Central memory CD8-positive, alpha-beta T cell (primary cell): ENCODE data around the gene DIMT1.

Experiments
- ATAC-seq: fragments of 150-1000 bp; cut with Tn5 transposase; replicated peaks from 2 replicates; pipeline ENCODE4 v1.10.0; 2022; ENCODE audit warnings: mild to moderate bottlenecking, moderate FRiP score, moderate number of reproducible peaks; ENCODE audit not compliant: poor library complexity, severe bottlenecking; ENCODE audit errors: extremely low read depth
- DNase-seq, 2 donors: peaks; one replicate each; pipeline ENCODE4 v3.0.0; 2021; ENCODE audit warnings: low spot score in 2 of 2
- H3K27ac Mint-ChIP-seq: one replicate; pipeline ENCODE4 v1.8.0; 2022; ENCODE audit warnings: low read depth, mild to moderate bottlenecking, moderate library complexity, mixed read lengths
- H3K27me3 Mint-ChIP-seq: one replicate; pipeline ENCODE4 v1.8.0; 2022; ENCODE audit warnings: mixed read lengths
- H3K36me3 Mint-ChIP-seq: one replicate; pipeline ENCODE4 v1.8.0; 2022; ENCODE audit warnings: mild to moderate bottlenecking, moderate library complexity, mixed read lengths; ENCODE audit not compliant: insufficient read depth
- H3K4me1 Mint-ChIP-seq: one replicate; pipeline ENCODE4 v1.8.0; 2022; ENCODE audit warnings: mixed read lengths
- H3K4me3 Mint-ChIP-seq: one replicate; pipeline ENCODE4 v1.8.0; 2022; ENCODE audit warnings: mild to moderate bottlenecking, moderate library complexity, mixed read lengths
- H3K9me3 Mint-ChIP-seq: one replicate; pipeline ENCODE4 v1.8.0; 2022; ENCODE audit warnings: mixed read lengths

The DIMT1 gene

GRCh38 chr5:62403411-62404250, at the start of gene DIMT1:
TSS of gene DIMT1 (minus strand) at chr5:62403905. CDS start at chr5:62403772, 133 bp downstream.
- Mint-ChIP-seq H3K4me3 (peak within 1 kb of the TSS; percentile 97), H3K4me1 (peaks cover 25% of the 10 kb centered on the region), H3K27me3 (no peaks in the 10 kb centered on the region), H3K36me3 (peaks cover 33% of the 10 kb centered on the region), H3K9me3 (no peaks in the 10 kb centered on the region), H3K27ac (peak within 1 kb of the TSS; percentile 94)
- DNase-seq (peak; percentile 83 to 86), ATAC-seq (peak; percentile 99)

GRCh38 chr5:62450259-62450658, 46.6 kb upstream of the DIMT1 start:
- H3K27ac Mint-ChIP-seq: no peak overlapping the region

GRCh38 chr5:62448528-62448927, 44.8 kb upstream of the DIMT1 start:
- no peaks in the 10 kb centered on the region for H3K27me3 Mint-ChIP-seq
- DNase-seq: no peak
- peaks cover 26% of the 10 kb centered on the region for H3K36me3 Mint-ChIP-seq
- no peak for ATAC-seq
- no peaks in the 10 kb centered on the region for H3K4me1 Mint-ChIP-seq
- H3K4me3 Mint-ChIP-seq: no peak overlapping the region
- H3K9me3 Mint-ChIP-seq: no peaks in the 10 kb centered on the region
- no peak overlapping the region for H3K27ac Mint-ChIP-seq

More at GRCh38 chr5:62450259-62450658, 46.6 kb upstream of the DIMT1 start:
- no peak for ATAC-seq
- Mint-ChIP-seq H3K4me3 (no peak overlapping the region), H3K36me3 (peaks cover 31% of the 10 kb centered on the region), H3K9me3 (no peaks in the 10 kb centered on the region), H3K4me1 (no peaks in the 10 kb centered on the region), H3K27me3 (no peaks in the 10 kb centered on the region)
- no peak for DNase-seq

GRCh38 chr5:62432621-62433064, 28.9 kb upstream of the DIMT1 start:
- ATAC-seq (no peak), DNase-seq (no peak)
- H3K36me3 Mint-ChIP-seq: peaks cover 4% of the 10 kb centered on the region
- H3K4me3 Mint-ChIP-seq: no peak overlapping the region
- no peaks in the 10 kb centered on the region for H3K9me3 Mint-ChIP-seq
- H3K4me1 Mint-ChIP-seq: peaks cover 33% of the 10 kb centered on the region
- peak overlapping the region; percentile 44 for H3K27ac Mint-ChIP-seq
- no peaks in the 10 kb centered on the region for H3K27me3 Mint-ChIP-seq

GRCh38 chr5:62431735-62432620, 28.3 kb upstream of the DIMT1 start:
- DNase-seq (no peak), ATAC-seq (no peak)
- no peaks in the 10 kb centered on the region for H3K27me3 Mint-ChIP-seq
- no peaks in the 10 kb centered on the region for H3K9me3 Mint-ChIP-seq
- H3K4me1 Mint-ChIP-seq: peaks cover 34% of the 10 kb centered on the region
- no peak overlapping the region for H3K4me3 Mint-ChIP-seq
- peaks cover 4% of the 10 kb centered on the region for H3K36me3 Mint-ChIP-seq
- H3K27ac Mint-ChIP-seq: no peak overlapping the region

GRCh38 chr5:62424763-62425162, 21.1 kb upstream of the DIMT1 start:
- Mint-ChIP-seq H3K4me3 (no peak overlapping the region), H3K9me3 (no peaks in the 10 kb centered on the region), H3K27me3 (no peaks in the 10 kb centered on the region), H3K27ac (no peak overlapping the region), H3K36me3 (peaks cover 2% of the 10 kb centered on the region), H3K4me1 (peaks cover 13% of the 10 kb centered on the region)
- ATAC-seq (no peak), DNase-seq (no peak)

- peaks cover 8% of the 10 kb centered on the region for H3K36me3 Mint-ChIP-seq
- no peak overlapping the region for H3K27ac Mint-ChIP-seq
- no peak overlapping the region for H3K4me3 Mint-ChIP-seq
- H3K9me3 Mint-ChIP-seq: no peaks in the 10 kb centered on the region
- ATAC-seq (no peak), DNase-seq (no peak)
- peaks cover 26% of the 10 kb centered on the region for H3K4me1 Mint-ChIP-seq
- H3K27me3 Mint-ChIP-seq: no peaks in the 10 kb centered on the region
These were observed 17.7 kb upstream of the DIMT1 start for GRCh38 chr5:62421414-62421813.

- no peak for ATAC-seq
- H3K27me3 Mint-ChIP-seq: no peaks in the 10 kb centered on the region
- DNase-seq: no peak
- no peak overlapping the region for H3K4me3 Mint-ChIP-seq
- H3K27ac Mint-ChIP-seq: no peak overlapping the region
- no peaks in the 10 kb centered on the region for H3K9me3 Mint-ChIP-seq
- peaks cover 6% of the 10 kb centered on the region for H3K36me3 Mint-ChIP-seq
- peaks cover 31% of the 10 kb centered on the region for H3K4me1 Mint-ChIP-seq
These were observed 15.9 kb upstream of the DIMT1 start for GRCh38 chr5:62419609-62420008.

GRCh38 chr5:62418462-62419076, 14.9 kb upstream of the DIMT1 start:
- Mint-ChIP-seq H3K4me1 (peaks cover 34% of the 10 kb centered on the region), H3K9me3 (no peaks in the 10 kb centered on the region), H3K27ac (no peak overlapping the region), H3K27me3 (no peaks in the 10 kb centered on the region), H3K36me3 (peaks cover 6% of the 10 kb centered on the region), H3K4me3 (no peak overlapping the region)
- no peak for DNase-seq
- no peak for ATAC-seq

- H3K27ac Mint-ChIP-seq: peak overlapping the region; percentile 93
- ATAC-seq: no peak
- H3K9me3 Mint-ChIP-seq: no peaks in the 10 kb centered on the region
- H3K4me3 Mint-ChIP-seq: peak overlapping the region; percentile 90
- H3K4me1 Mint-ChIP-seq: peaks cover 32% of the 10 kb centered on the region
- H3K36me3 Mint-ChIP-seq: peaks cover 16% of the 10 kb centered on the region
- H3K27me3 Mint-ChIP-seq: no peaks in the 10 kb centered on the region
- DNase-seq: no peak
These were observed 10.0 kb upstream of the DIMT1 start for GRCh38 chr5:62413711-62414110.

- H3K4me3 Mint-ChIP-seq: peak within 1 kb of the TSS; percentile 90
- H3K4me1 Mint-ChIP-seq: peaks cover 23% of the 10 kb centered on the region
- peak; percentile 98 to 99 for DNase-seq
- peak; percentile 90 for ATAC-seq
- no peaks in the 10 kb centered on the region for H3K9me3 Mint-ChIP-seq
- H3K27ac Mint-ChIP-seq: peak within 1 kb of the TSS; percentile 93
- H3K27me3 Mint-ChIP-seq: no peaks in the 10 kb centered on the region
- peaks cover 12% of the 10 kb centered on the region for H3K36me3 Mint-ChIP-seq
These were observed 9.0 kb upstream of the DIMT1 start, which contains the start of gene IPO11 for GRCh38 chr5:62412549-62413329. TSS of gene IPO11 (plus strand) at chr5:62412763. CDS start at chr5:62437280, 24,517 bp downstream.
